ENCODE results near the gene KCNH5. TPM values are rescaled to one million over a fixed set of nuclear protein-coding genes. Genes with fewer than 3 reads are reported as not detected.

Gene KCNH5
- total RNA-seq, 1 experiment from 2014 or later, result 1.4 TPM

DNA sequence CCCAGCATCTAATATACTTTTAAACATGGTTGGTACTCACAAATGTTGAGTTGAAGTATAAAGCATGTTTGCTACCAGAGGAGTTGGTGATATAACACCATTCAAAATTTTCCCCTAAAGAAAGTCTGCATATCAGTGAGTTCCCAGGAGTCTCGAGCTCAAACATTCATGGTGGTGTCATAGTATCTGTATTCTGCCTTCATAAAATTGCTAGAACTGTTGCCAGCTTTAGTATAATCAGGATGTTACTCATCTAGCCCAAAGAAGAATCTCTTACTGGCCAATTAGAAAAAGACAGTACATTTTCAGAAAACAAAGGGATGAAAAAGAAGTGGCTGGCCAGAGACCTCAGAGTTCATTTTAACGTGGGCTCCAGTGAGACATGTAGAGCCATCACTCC, 374.7 kb downstream of the KCNH5 start:
- ChIA-PET CTCF (no interaction called here), POLR2A (no interaction called here)
- Mint-ChIP-seq H3K27me3 (ENCODE audit: low read depth) (no peaks in the 10 kb centered on the region; the same call in 1 of the 2 replicates), H3K4me3 (no peak overlapping the region), H3K9me3 (no peaks in the 10 kb centered on the region), H3K27ac (no peak overlapping the region), H3K4me1 (peaks cover 7% of the 10 kb centered on the region), H3K36me3 (no peaks in the 10 kb centered on the region)
- DNase-seq (ENCODE audit: low spot score) (no peak), ATAC-seq (no peak)
- TF ChIP-seq, protein P1, sequence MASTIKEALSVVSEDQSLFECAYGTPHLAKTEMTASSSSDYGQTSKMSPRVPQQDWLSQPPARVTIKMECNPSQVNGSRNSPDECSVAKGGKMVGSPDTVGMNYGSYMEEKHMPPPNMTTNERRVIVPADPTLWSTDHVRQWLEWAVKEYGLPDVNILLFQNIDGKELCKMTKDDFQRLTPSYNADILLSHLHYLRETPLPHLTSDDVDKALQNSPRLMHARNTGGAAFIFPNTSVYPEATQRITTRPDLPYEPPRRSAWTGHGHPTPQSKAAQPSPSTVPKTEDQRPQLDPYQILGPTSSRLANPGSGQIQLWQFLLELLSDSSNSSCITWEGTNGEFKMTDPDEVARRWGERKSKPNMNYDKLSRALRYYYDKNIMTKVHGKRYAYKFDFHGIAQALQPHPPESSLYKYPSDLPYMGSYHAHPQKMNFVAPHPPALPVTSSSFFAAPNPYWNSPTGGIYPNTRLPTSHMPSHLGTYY (CRISPR knock-in tag; IDR thresholded peaks at IDR 0.05), result no peak
- TF ChIP-seq ZNF138 (CRISPR knock-in tag; conservative IDR thresholded peaks at IDR 0.05) (no peak), E2F4 (CRISPR knock-in tag; IDR thresholded peaks at IDR 0.05; ENCODE audit: borderline replicate concordance, low read depth) (no peak), ZNF671 (CRISPR knock-in tag; IDR thresholded peaks at IDR 0.05) (no peak), NFE2L1 (CRISPR knock-in tag; IDR thresholded peaks at IDR 0.05) (no peak), ELF4 (CRISPR knock-in tag; IDR thresholded peaks at IDR 0.05; ENCODE audit: low read depth) (no peak), CBFB (CRISPR knock-in tag; IDR thresholded peaks at IDR 0.05; ENCODE audit: low read depth) (no peak), PREB (CRISPR knock-in tag; IDR thresholded peaks at IDR 0.05; ENCODE audit: borderline replicate concordance) (no peak)
- TF ChIP-seq, protein P2, sequence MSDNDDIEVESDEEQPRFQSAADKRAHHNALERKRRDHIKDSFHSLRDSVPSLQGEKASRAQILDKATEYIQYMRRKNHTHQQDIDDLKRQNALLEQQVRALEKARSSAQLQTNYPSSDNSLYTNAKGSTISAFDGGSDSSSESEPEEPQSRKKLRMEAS (CRISPR knock-in tag; IDR thresholded peaks at IDR 0.05), result no peak
- TF ChIP-seq, protein P3, sequence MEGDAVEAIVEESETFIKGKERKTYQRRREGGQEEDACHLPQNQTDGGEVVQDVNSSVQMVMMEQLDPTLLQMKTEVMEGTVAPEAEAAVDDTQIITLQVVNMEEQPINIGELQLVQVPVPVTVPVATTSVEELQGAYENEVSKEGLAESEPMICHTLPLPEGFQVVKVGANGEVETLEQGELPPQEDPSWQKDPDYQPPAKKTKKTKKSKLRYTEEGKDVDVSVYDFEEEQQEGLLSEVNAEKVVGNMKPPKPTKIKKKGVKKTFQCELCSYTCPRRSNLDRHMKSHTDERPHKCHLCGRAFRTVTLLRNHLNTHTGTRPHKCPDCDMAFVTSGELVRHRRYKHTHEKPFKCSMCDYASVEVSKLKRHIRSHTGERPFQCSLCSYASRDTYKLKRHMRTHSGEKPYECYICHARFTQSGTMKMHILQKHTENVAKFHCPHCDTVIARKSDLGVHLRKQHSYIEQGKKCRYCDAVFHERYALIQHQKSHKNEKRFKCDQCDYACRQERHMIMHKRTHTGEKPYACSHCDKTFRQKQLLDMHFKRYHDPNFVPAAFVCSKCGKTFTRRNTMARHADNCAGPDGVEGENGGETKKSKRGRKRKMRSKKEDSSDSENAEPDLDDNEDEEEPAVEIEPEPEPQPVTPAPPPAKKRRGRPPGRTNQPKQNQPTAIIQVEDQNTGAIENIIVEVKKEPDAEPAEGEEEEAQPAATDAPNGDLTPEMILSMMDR (IDR thresholded peaks at IDR 0.05), result no peak
- TF ChIP-seq, protein P4, sequence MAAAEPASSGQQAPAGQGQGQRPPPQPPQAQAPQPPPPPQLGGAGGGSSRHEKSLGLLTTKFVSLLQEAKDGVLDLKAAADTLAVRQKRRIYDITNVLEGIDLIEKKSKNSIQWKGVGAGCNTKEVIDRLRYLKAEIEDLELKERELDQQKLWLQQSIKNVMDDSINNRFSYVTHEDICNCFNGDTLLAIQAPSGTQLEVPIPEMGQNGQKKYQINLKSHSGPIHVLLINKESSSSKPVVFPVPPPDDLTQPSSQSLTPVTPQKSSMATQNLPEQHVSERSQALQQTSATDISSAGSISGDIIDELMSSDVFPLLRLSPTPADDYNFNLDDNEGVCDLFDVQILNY (CRISPR knock-in tag; IDR thresholded peaks at IDR 0.05), result no peak

- no peak overlapping the region for H3K4me3 Mint-ChIP-seq
- H3K27ac Mint-ChIP-seq, result no peak overlapping the region
- H3K27me3 Mint-ChIP-seq (ENCODE audit: low read depth), result peaks cover 9% of the 10 kb centered on the region
- no peak for TF ChIP-seq KAT7 (CRISPR knock-in tag; IDR thresholded peaks at IDR 0.05; ENCODE audit: borderline replicate concordance)
- TF ChIP-seq FOXP1 (CRISPR knock-in tag; IDR thresholded peaks at IDR 0.05; ENCODE audit: borderline replicate concordance), result no peak
- no peak for TF ChIP-seq ZSCAN18 (CRISPR knock-in tag; IDR thresholded peaks at IDR 0.05)
- no peak for TF ChIP-seq NFE2L1 (CRISPR knock-in tag; IDR thresholded peaks at IDR 0.05)
- TF ChIP-seq ZNF121 (CRISPR knock-in tag; IDR thresholded peaks at IDR 0.05), result no peak
- TF ChIP-seq ESRRA (CRISPR knock-in tag; IDR thresholded peaks at IDR 0.05; ENCODE audit: borderline replicate concordance), result no peak
- no peaks in the 10 kb centered on the region for H3K36me3 Mint-ChIP-seq
- ChIA-PET CTCF (interaction anchor here (0.6 to 1.1 kb wide), 2 partner anchors 12 to 507 kb away, joined by 3 read pairs; no protein-coding TSS in a partner anchor), POLR2A (no interaction called here)
- ATAC-seq (no peak), DNase-seq (ENCODE audit: low spot score) (no peak)
- H3K9me3 Mint-ChIP-seq, result no peaks in the 10 kb centered on the region
- peaks cover 32% of the 10 kb centered on the region for H3K4me1 Mint-ChIP-seq
Observed at GRCh38 chr14:62667421-62667914, 377.8 kb downstream of the KCNH5 start.
